Measurements from ENCODE around the gene GPBAR1. TPM values are rescaled to one million over a fixed set of nuclear protein-coding genes. Genes with fewer than 3 reads are reported as not detected.

Gene GPBAR1
- total and polyA plus RNA-seq, 3 experiments from 2014 or later, result 0.51 to 0.72 TPM; not detected in 1

DNA sequence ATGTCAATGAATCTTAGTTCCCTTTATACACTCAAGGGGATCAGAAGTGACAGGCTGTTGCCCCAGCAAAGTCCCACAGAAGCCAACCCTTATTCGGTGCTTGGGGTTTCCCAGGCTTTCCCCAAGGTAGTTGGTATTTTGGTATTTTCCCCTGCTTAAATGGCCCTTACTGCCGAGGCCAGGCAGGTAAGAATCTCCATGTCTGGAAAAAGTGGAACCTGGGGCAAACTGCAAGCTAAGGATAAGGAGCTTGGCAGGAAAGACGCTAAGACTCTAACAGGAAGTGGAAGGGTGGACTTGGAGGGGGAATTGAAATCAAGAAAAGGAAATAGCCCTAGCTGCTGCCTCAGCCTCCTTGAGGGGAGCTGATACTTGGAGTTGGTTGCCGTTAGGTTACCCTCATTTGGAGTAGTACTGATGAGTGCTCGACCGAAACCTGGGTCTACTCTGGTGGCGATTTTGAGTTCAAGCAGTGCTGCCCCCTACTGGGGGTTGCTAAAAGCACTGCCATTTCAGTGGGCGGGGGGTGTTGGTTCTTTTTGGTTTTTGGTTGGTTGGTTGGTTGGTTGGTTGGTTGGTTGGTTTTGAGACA is 3.3 kb upstream of the GPBAR1 start:
- CTCF ChIA-PET, result interaction anchor here (0.6 to 2.9 kb wide), 14 partner anchors 9 to 316 kb away, joined by 3 to 14 read pairs (median 6); partner anchors contain the start of genes AAMP, CXCR1, PNKD and TMBIM1
- H3K4me3 Mint-ChIP-seq, result peak overlapping the region; percentile 10 to 84 (median 49)
- peaks cover 10 to 26% (median 15%) of the 10 kb centered on the region in 3 donors for H3K4me1 Mint-ChIP-seq
- no peaks in the 10 kb centered on the region for H3K27me3 Mint-ChIP-seq
- Histone ChIP-seq H3K4me1 (ENCODE audit: insufficient read depth, low read length) (peaks cover 10% of the 10 kb centered on the region), H3K4me3 (ENCODE audit: low read length) (no peak overlapping the region), H3K9me3 (ENCODE audit: low read length) (no peaks in the 10 kb centered on the region), H3K36me3 (ENCODE audit: insufficient read depth, low read length) (peaks cover 26% of the 10 kb centered on the region), H3K27me3 (ENCODE audit: insufficient read depth, low read length, poor library complexity, severe bottlenecking) (no peaks in the 10 kb centered on the region), H3K27ac (ENCODE audit: low read depth, low read length) (peak overlapping the region; percentile 12)
- POLR2A ChIA-PET, result interaction anchor here (1.0 to 1.8 kb wide), 3 partner anchors 12 to 41 kb away, joined by 3 to 7 read pairs (median 3); partner anchors contain the start of genes AAMP and ARPC2
- DNase-seq, result peak; percentile 54 to 71 (median 62)
- H3K36me3 Mint-ChIP-seq, result peaks cover 0 to 44% (median 12%) of the 10 kb centered on the region in 3 donors
- H3K27ac Mint-ChIP-seq, result peak overlapping the region; percentile 43 to 93 (median 90)
- no peaks in the 10 kb centered on the region for H3K9me3 Mint-ChIP-seq

DNA sequence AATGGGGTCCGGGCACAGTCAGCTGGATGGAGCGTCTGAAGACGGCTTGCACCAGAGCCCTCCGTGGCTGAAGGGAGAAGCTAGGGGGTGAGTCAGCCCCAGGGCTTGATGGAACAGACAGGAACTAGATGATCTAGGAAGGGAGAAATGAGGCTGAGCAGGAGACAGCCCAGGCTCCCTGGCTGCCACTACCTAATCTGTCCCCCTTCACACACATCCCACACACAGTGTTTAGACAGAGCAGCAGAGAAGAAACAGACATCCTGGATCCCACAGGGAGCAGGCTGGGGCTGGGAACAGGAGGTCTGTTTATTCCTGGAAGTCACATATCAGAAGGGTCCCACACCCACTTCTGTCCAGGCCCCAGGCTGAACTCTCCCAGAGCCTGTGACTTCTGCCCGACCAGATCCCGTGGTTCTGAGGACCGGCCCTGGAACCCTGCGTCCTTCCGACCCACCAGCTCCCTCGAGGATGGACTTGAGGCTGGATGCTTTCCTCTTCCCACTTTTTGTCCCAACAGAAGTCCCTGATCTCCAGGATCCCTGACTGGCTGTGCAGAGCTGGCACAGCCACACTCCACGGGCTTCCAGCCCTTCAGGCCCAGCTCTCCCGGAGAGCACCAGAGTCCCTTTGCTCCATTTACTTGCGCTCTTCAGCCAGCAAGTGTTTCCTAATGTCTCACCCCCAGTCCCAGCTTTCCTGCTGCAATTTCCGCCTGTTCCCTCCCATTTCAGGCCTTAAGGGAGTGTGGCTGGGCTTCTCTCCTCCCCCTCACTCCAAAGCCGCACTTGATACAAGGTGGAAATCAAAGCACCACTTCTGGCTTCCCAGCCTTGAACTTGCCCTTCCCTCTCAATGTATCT is 1.5 kb upstream of the GPBAR1 start:
- peaks cover 15 to 33% (median 20%) of the 10 kb centered on the region in 3 donors for H3K4me1 Mint-ChIP-seq
- ChIA-PET POLR2A (no interaction called here), CTCF (interaction anchor here (1.0 to 2.9 kb wide), 7 partner anchors 11 to 97 kb away, joined by 3 to 9 read pairs (median 4); partner anchors contain the start of genes AAMP and PNKD)
- Histone ChIP-seq H3K4me1 (ENCODE audit: insufficient read depth, low read length) (peaks cover 10% of the 10 kb centered on the region), H3K4me3 (ENCODE audit: low read length) (no peak overlapping the region), H3K27ac (ENCODE audit: low read depth, low read length) (no peak overlapping the region), H3K36me3 (ENCODE audit: insufficient read depth, low read length) (peaks cover 11% of the 10 kb centered on the region), H3K27me3 (ENCODE audit: insufficient read depth, low read length, poor library complexity, severe bottlenecking) (no peaks in the 10 kb centered on the region), H3K9me3 (ENCODE audit: low read length) (no peaks in the 10 kb centered on the region)
- H3K9me3 Mint-ChIP-seq, result no peaks in the 10 kb centered on the region
- peaks cover 0 to 40% (median 7%) of the 10 kb centered on the region in 3 donors for H3K36me3 Mint-ChIP-seq
- DNase-seq, result no peak
- peak overlapping the region in 7 of 8 donors; percentile 21 to 74 (median 64) for H3K27ac Mint-ChIP-seq
- H3K27me3 Mint-ChIP-seq, result no peaks in the 10 kb centered on the region
- H3K4me3 Mint-ChIP-seq, result peak overlapping the region in 1 of 7 donors; percentile 11

DNA sequence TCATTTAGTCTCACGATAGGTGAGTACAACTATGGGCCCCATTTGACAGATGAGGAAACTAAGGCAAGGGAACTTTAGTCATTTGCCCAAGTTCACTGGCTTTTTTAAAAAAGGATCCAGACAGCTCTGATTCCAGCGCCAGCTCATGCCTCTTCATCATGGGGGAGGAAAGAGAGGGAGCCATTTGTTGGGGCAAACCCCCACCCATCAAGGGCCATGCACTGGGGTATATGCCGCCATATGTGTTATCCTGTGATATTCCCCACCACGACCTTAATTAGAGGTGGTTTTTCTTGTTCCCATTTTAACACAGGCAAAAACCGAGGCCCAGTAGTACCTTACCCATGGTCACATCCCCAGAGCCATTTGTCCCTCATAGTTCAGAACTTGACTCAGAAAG is 649 bp upstream of the GPBAR1 start:
- Mint-ChIP-seq H3K9me3 (no peaks in the 10 kb centered on the region), H3K27ac (peak overlapping the region in 5 of 8 donors; percentile 32 to 81 (median 63)), H3K4me1 (peaks cover 15 to 34% (median 16%) of the 10 kb centered on the region in 3 donors), H3K27me3 (no peaks in the 10 kb centered on the region), H3K4me3 (no peak overlapping the region), H3K36me3 (peaks cover 0 to 40% (median 2%) of the 10 kb centered on the region in 3 donors)
- Histone ChIP-seq H3K27me3 (ENCODE audit: insufficient read depth, low read length, poor library complexity, severe bottlenecking) (no peaks in the 10 kb centered on the region), H3K36me3 (ENCODE audit: insufficient read depth, low read length) (peaks cover 15% of the 10 kb centered on the region), H3K27ac (ENCODE audit: low read depth, low read length) (no peak overlapping the region), H3K4me3 (ENCODE audit: low read length) (no peak overlapping the region), H3K4me1 (ENCODE audit: insufficient read depth, low read length) (peaks cover 10% of the 10 kb centered on the region), H3K9me3 (ENCODE audit: low read length) (no peaks in the 10 kb centered on the region)
- POLR2A ChIA-PET, result no interaction called here
- CTCF ChIA-PET, result interaction anchor here (1.0 to 1.6 kb wide), 3 partner anchors 10 to 78 kb away, joined by 3 to 4 read pairs (median 4); partner anchors contain the start of genes AAMP and PNKD
- no peak for DNase-seq

DNA sequence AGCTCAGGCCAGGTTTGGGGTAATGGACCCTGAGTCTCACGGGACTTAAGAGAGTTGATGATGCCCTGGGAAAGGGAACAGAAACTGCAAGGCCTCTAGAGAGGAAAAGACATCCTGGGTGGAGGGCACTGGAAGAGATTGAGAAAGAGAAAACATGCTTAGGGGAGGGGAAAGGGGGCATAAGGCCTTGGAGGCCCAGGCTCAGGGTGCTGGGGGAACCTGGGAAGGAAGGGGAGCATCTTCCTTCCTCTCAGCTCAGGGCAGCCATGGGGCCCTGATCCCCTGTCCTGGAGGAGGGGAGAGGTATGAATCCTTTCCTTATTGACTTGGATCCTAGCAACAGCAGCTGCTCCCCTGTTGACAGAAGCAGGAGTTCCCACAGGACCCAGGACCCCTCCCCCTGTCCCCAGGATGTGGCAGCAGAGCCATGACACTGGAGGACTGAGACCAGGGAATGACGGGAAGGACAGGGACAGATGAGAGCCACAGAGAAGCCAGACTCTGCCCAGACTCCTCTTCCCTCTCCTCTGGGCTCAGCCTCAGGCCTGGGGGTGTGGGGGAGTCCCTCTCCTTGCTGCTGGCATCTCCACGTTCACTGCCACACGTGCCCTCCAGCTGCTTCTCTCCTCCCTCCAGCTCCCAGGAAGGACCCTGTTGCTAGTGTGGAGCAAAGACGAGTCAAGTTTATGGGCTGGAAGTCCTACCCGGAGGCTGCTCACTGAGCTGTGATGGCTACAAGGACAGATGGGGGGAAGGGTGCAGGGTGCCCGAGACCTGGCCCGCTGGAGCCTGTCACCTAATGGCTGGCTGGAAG is 815 bp downstream of the GPBAR1 start:
- Mint-ChIP-seq H3K27me3 (no peaks in the 10 kb centered on the region), H3K36me3 (peaks cover 0 to 43% (median 2%) of the 10 kb centered on the region in 3 donors), H3K4me3 (no peak overlapping the region), H3K4me1 (peaks cover 18 to 41% (median 19%) of the 10 kb centered on the region in 3 donors), H3K9me3 (no peaks in the 10 kb centered on the region), H3K27ac (peak overlapping the region in 6 of 8 donors; percentile 2 to 84 (median 26))
- H3K27me3 ChIP-seq (ENCODE audit: insufficient read depth, low read length, poor library complexity, severe bottlenecking), result no peaks in the 10 kb centered on the region
- ChIA-PET CTCF (interaction anchor here (1.3 kb wide), 1 partner anchor 9 kb away, joined by 4 read pairs; the partner anchor contains the start of genes AAMP and PNKD), POLR2A (interaction anchor here (0.7 to 1.0 kb wide), 3 partner anchors 8 to 44 kb away, joined by 3 read pairs; partner anchors contain the start of genes AAMP and PNKD)
- H3K27ac ChIP-seq (ENCODE audit: low read depth, low read length), result no peak overlapping the region
- H3K4me3 ChIP-seq (ENCODE audit: low read length), result no peak overlapping the region
- peaks cover 21% of the 10 kb centered on the region for H3K36me3 ChIP-seq (ENCODE audit: insufficient read depth, low read length)
- peaks cover 10% of the 10 kb centered on the region for H3K4me1 ChIP-seq (ENCODE audit: insufficient read depth, low read length)
- no peak for DNase-seq
- H3K9me3 ChIP-seq (ENCODE audit: low read length), result no peaks in the 10 kb centered on the region

DNA sequence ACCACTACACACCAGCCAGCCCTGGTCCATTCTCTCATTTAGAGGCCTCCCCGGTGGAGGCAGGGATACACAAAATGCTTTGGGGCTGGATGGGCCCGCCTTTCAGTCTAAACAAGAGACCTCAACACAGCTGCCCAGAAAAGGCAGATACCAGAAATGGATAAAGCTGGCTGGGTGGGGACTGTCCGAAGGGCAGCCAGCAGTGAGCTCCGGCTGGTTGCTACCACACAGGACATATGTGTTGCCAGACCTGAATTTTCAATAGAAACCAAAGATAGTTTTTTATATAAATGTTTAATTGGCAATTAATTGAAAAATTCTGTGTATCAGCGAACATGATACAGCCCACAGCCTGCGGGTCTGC is 1.4 kb downstream of the GPBAR1 start:
- no peaks in the 10 kb centered on the region for H3K9me3 ChIP-seq (ENCODE audit: low read length)
- H3K36me3 ChIP-seq (ENCODE audit: insufficient read depth, low read length), result peaks cover 25% of the 10 kb centered on the region
- peaks cover 8% of the 10 kb centered on the region for H3K4me1 ChIP-seq (ENCODE audit: insufficient read depth, low read length)
- H3K4me3 ChIP-seq (ENCODE audit: low read length), result no peak overlapping the region
- H3K27ac ChIP-seq (ENCODE audit: low read depth, low read length), result no peak overlapping the region
- Mint-ChIP-seq H3K27me3 (no peaks in the 10 kb centered on the region), H3K27ac (peak overlapping the region in 1 of 8 donors; percentile 26), H3K4me3 (no peak overlapping the region), H3K4me1 (peaks cover 19 to 38% (median 22%) of the 10 kb centered on the region in 3 donors), H3K36me3 (peaks cover 0 to 44% (median 4%) of the 10 kb centered on the region in 3 donors), H3K9me3 (no peaks in the 10 kb centered on the region)
- H3K27me3 ChIP-seq (ENCODE audit: insufficient read depth, low read length, poor library complexity, severe bottlenecking), result no peaks in the 10 kb centered on the region
- ChIA-PET POLR2A (interaction anchor here (0.9 to 1.0 kb wide), 2 partner anchors 8 to 44 kb away, joined by 3 read pairs; no protein-coding TSS in a partner anchor), CTCF (interaction anchor here (1.3 kb wide), 1 partner anchor 8 kb away, joined by 4 read pairs; the partner anchor contains the start of genes AAMP and PNKD)
- no peak for DNase-seq

DNA sequence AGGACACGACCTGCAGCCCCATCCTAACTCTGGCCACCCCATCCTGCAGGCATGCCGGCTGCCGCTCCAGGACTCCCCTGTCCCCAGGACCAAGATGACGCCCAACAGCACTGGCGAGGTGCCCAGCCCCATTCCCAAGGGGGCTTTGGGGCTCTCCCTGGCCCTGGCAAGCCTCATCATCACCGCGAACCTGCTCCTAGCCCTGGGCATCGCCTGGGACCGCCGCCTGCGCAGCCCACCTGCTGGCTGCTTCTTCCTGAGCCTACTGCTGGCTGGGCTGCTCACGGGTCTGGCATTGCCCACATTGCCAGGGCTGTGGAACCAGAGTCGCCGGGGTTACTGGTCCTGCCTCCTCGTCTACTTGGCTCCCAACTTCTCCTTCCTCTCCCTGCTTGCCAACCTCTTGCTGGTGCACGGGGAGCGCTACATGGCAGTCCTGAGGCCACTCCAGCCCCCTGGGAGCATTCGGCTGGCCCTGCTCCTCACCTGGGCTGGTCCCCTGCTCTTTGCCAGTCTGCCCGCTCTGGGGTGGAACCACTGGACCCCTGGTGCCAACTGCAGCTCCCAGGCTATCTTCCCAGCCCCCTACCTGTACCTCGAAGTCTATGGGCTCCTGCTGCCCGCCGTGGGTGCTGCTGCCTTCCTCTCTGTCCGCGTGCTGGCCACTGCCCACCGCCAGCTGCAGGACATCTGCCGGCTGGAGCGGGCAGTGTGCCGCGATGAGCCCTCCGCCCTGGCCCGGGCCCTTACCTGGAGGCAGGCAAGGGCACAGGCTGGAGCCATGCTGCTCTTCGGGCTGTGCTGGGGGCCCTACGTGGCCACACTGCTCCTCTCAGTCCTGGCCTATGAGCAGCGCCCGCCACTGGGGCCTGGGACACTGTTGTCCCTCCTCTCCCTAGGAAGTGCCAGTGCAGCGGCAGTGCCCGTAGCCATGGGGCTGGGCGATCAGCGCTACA is 2.1 kb downstream of the GPBAR1 start:
- H3K9me3 Mint-ChIP-seq, result no peaks in the 10 kb centered on the region
- no peak overlapping the region for H3K4me3 Mint-ChIP-seq
- peaks cover under 1% of the 10 kb centered on the region for H3K4me1 ChIP-seq (ENCODE audit: insufficient read depth, low read length)
- H3K27me3 Mint-ChIP-seq, result no peaks in the 10 kb centered on the region
- peaks cover 25% of the 10 kb centered on the region for H3K36me3 ChIP-seq (ENCODE audit: insufficient read depth, low read length)
- DNase-seq, result no peak
- H3K36me3 Mint-ChIP-seq, result peaks cover 0 to 50% (median 4%) of the 10 kb centered on the region in 3 donors
- no peaks in the 10 kb centered on the region for H3K9me3 ChIP-seq (ENCODE audit: low read length)
- no peak overlapping the region for H3K27ac ChIP-seq (ENCODE audit: low read depth, low read length)
- peak overlapping the region in 1 of 8 donors; percentile 74 for H3K27ac Mint-ChIP-seq
- H3K4me3 ChIP-seq (ENCODE audit: low read length), result no peak overlapping the region
- no peaks in the 10 kb centered on the region for H3K27me3 ChIP-seq (ENCODE audit: insufficient read depth, low read length, poor library complexity, severe bottlenecking)
- CTCF ChIA-PET, result no interaction called here
- POLR2A ChIA-PET, result no interaction called here
- peaks cover 17 to 38% (median 20%) of the 10 kb centered on the region in 3 donors for H3K4me1 Mint-ChIP-seq

Data from CD8-positive, alpha-beta memory T cell (primary cell).